ENCODE measurements around the gene GALC. TPM values are rescaled to one million over a fixed set of nuclear protein-coding genes. Genes with fewer than 3 reads are reported as not detected.
"Not testable (repeated sequence)": the region's sequence is repeated elsewhere in the genome, so short reads cannot be mapped to it uniquely, and the experiment has no call there.

The GALC gene
- total RNA-seq, 1 donor, result 19.9 TPM

- no peak for TF ChIP-seq CTCF (IDR thresholded peaks at IDR 0.05; ENCODE audit: insufficient read depth, low read depth, low read length)
- no peak overlapping the region for H3K4me3 ChIP-seq (ENCODE audit: low read depth, low read length)
- DNase-seq (ENCODE audit: low read depth), result no peak
Measured at GRCh38 chr14:88032373-88032772, 39.4 kb upstream of the GALC start.

- H3K4me3 ChIP-seq (ENCODE audit: low read depth, low read length), result no peak overlapping the region
- no peak for TF ChIP-seq CTCF (IDR thresholded peaks at IDR 0.05; ENCODE audit: insufficient read depth, low read depth, low read length)
- no peak for DNase-seq (ENCODE audit: low read depth)
Measured at GRCh38 chr14:88030892-88031291, 37.9 kb upstream of the GALC start.

- no peak overlapping the region for H3K4me3 ChIP-seq (ENCODE audit: low read depth, low read length)
- TF ChIP-seq CTCF (IDR thresholded peaks at IDR 0.05; ENCODE audit: insufficient read depth, low read depth, low read length), result no peak
- no peak for DNase-seq (ENCODE audit: low read depth)
Measured at GRCh38 chr14:88030079-88030478, 37.1 kb upstream of the GALC start.

- DNase-seq (ENCODE audit: low read depth), result no peak
- H3K4me3 ChIP-seq (ENCODE audit: low read depth, low read length), result no peak overlapping the region
- TF ChIP-seq CTCF (IDR thresholded peaks at IDR 0.05; ENCODE audit: insufficient read depth, low read depth, low read length), result no peak
Measured at GRCh38 chr14:88029500-88029899, 36.5 kb upstream of the GALC start.

- no peak overlapping the region for H3K4me3 ChIP-seq (ENCODE audit: low read depth, low read length)
- DNase-seq (ENCODE audit: low read depth), result no peak
- TF ChIP-seq CTCF (IDR thresholded peaks at IDR 0.05; ENCODE audit: insufficient read depth, low read depth, low read length), result no peak
Measured at GRCh38 chr14:88026890-88027289, 33.9 kb upstream of the GALC start.

- DNase-seq (ENCODE audit: low read depth), result no peak
- no peak for TF ChIP-seq CTCF (IDR thresholded peaks at IDR 0.05; ENCODE audit: insufficient read depth, low read depth, low read length)
- no peak overlapping the region for H3K4me3 ChIP-seq (ENCODE audit: low read depth, low read length)
Measured at GRCh38 chr14:88025313-88025712, 32.3 kb upstream of the GALC start.

- not testable (repeated sequence) for DNase-seq (ENCODE audit: low read depth); H3K4me3 ChIP-seq (ENCODE audit: low read depth, low read length)
Measured at GRCh38 chr14:88024252-88025086, 31.5 kb upstream of the GALC start.

All from fibroblast of villous mesenchyme (primary cell).